Astrocyte of the cerebellum (primary cell): ENCODE results near the gene LYRM7.

Experiments
- DNase-seq: peaks from one replicate; pipeline ENCODE4 v3.0.0-alpha.2; 2011; ENCODE audit warnings: low read depth
- H3K4me3 ChIP-seq: 2 replicates; pipeline ENCODE4 v1.5.1; 2011; ENCODE audit warnings: mild to moderate bottlenecking, low read depth, low read length, moderate library complexity
- in situ Hi-C: cut with HindIII; loops from 2 replicates; pipeline ENCODE4 v1.10.0; 2017; ENCODE audit warnings: low sequenced_read_pairs
- TF ChIP-seq, protein P1 (sequence below): IDR thresholded peaks from 2 replicates; pipeline ENCODE4 v1.5.1; 2012; ENCODE audit warnings: low read length, low read depth, moderate library complexity, mild to moderate bottlenecking; ENCODE audit errors: missing control alignments

The LYRM7 gene

DNA sequence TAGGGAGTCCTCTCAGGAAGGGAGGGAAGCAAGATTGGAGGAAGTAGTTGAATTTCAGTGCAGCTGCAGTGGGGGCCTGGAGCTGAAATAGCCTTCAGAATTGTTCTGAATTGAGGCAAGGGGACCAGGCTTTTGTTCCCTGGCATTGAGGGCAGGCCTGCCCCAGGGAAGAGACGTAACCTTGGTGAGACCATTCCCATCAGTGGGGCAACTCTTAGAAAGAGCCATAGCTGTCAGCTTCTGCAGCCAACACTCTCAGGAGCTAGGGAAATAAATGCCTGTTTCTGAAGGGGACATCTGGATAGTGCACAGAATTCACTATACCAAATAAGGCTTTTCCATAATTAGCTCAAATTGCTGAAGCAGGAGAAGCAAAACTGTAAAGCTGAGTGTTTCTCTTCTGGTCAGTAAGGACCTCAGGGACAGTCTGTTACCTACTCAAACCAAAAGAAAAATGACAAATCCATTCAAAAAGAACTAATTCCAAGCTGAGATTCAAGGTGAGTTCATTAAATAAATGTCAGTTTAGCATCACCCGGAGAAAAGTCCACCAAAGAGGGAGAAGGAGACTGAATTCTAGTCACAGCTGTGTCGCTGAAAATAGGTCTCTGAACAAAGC, 44.0 kb downstream of the LYRM7 start:
- in situ Hi-C loops, result no loop called here
- TF ChIP-seq, protein P1, sequence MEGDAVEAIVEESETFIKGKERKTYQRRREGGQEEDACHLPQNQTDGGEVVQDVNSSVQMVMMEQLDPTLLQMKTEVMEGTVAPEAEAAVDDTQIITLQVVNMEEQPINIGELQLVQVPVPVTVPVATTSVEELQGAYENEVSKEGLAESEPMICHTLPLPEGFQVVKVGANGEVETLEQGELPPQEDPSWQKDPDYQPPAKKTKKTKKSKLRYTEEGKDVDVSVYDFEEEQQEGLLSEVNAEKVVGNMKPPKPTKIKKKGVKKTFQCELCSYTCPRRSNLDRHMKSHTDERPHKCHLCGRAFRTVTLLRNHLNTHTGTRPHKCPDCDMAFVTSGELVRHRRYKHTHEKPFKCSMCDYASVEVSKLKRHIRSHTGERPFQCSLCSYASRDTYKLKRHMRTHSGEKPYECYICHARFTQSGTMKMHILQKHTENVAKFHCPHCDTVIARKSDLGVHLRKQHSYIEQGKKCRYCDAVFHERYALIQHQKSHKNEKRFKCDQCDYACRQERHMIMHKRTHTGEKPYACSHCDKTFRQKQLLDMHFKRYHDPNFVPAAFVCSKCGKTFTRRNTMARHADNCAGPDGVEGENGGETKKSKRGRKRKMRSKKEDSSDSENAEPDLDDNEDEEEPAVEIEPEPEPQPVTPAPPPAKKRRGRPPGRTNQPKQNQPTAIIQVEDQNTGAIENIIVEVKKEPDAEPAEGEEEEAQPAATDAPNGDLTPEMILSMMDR, result no peak
- no peak for DNase-seq
- H3K4me3 ChIP-seq, result no peak overlapping the region

DNA sequence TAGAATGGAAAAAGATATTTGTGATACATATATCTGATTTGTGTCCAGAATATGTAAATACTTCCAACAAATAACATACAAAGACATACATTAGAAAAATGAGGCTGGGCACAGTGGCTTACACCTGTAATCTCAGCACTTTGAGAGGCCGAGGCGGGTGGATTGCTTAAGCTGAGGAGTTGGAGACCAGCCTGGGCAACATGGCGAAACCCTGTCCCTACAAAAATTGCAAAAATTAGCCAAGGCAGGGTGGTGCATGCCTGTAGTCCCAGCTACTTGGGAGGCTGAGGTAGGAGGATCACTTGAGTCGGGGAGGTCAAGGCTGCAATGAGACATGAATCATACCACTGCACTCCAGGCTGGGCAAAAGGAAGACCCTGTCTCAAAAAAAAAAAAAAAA, 47.0 kb downstream of the LYRM7 start:
- H3K4me3 ChIP-seq, result no peak overlapping the region
- in situ Hi-C loops, result no loop called here
- DNase-seq, result no peak
- TF ChIP-seq, protein P1, result no peak

DNA sequence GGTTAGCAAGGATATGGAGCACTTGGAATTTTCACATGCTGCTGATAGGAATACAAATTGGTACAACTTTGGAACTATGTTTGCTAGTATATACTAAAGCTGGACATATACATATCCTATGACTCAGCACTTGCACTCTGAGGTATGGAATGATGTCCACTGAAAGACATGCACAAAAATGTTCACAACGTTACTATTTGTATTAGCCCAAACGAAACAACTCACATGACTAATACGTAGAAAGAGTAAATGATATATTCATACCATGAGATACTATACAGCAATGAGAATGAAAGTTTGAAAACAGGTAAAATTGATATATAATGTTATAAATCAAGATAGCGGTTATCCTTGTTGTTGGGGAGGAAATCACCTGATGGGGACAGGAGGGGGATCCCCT, 47.6 kb downstream of the LYRM7 start:
- DNase-seq, result no peak
- no peak overlapping the region for H3K4me3 ChIP-seq
- in situ Hi-C loops, result no loop called here
- TF ChIP-seq, protein P1, result no peak

DNA sequence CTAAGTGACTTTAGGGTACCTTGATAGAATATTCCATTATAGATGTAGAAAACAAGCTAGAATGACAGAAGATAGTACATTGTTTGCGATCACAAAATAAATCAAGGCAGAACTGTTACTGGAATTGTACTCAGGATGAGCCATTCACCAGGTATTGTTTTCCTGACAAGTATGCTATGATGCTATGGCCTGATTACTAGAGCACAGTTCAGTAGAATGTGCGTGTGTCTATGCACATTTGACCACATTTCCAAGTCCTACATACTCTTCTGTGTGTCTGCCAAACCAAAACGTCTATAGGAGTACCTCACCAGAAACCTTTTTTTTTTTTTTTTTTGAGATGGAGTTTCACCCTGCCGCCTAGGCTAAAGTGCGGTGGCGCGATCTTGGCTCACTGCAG, 49.8 kb downstream of the LYRM7 start:
- DNase-seq, result no peak
- no peak overlapping the region for H3K4me3 ChIP-seq
- in situ Hi-C loops, result no loop called here
- TF ChIP-seq, protein P1, result no peak

DNA sequence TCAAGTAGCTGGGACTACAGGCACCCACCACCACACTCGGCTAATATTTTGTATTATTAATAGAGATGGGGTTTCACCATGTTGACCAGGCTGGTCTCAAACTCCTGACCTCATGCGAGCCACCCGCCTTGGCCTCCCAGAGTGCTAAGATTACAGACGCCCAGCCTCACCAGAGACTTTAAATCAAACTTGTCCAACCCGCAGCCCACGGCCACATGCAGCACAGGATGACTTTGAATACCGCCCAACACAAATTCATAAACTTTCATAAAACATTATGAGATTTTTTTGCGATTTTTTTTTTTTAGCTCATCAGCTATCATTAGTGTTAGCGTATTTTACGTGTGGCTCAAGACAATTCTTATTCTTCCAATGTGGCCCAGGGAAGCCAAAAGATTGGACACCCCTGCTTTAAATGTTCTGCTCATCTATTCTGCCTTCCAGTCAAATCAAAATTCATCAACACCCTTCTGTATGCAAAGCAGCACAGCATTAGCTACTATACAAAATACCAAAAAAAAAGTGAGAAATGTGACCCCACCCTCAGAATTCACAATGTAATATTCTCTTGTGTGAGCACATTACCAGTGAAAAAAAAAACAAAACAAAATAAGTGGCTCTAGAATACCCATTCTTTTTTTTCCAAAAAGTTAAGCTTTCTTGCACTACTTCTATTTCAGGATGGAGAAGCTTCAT, 50.4 kb downstream of the LYRM7 start:
- DNase-seq, result no peak
- H3K4me3 ChIP-seq, result no peak overlapping the region
- in situ Hi-C loops, result no loop called here
- TF ChIP-seq, protein P1, result no peak

DNA sequence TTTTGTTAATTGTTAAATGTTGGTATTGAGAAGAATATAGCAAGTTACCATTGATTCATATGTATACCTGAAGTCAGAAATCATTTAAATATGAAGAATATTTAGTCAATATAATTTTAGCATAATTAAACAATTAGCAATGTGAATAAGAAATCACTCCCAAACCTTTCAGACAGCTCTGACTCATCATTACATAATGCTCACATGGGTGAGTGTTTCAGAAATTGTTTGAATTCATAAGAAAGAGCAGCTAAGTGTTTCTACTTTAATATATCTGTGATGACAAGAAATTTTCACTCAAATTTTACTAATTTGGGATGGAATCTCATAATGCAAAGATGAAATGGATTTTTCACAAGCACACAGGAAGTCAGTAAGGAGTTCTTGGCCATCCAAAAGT, 51.1 kb downstream of the LYRM7 start:
- no peak for DNase-seq
- in situ Hi-C loops, result no loop called here
- TF ChIP-seq, protein P1, result no peak
- no peak overlapping the region for H3K4me3 ChIP-seq
